Right renal pelvis (tissue), 4 donors: ENCODE results near the gene B4GALT5. TPM values are rescaled to one million over a fixed set of nuclear protein-coding genes. Genes with fewer than 3 reads are reported as not detected.
A peak's percentile ranks its signal among the peaks of the same experiment; 100 is the strongest.

ENCODE experiments used
- DNase-seq, 4 donors: peaks; one replicate each; pipeline ENCODE4 v3.0.0-alpha.2; 2013; ENCODE audit warnings: low read depth in 4 of 4, low spot score in 3 of 4, missing footprints in 1 of 4
- polyA plus RNA-seq, 4 donors: library from polyadenylated mRNA; unstranded; fragments of 120-200 nt; gene quantifications; one replicate each; pipeline ENCODE4 v1.2.1, GENCODE V29; 2013; ENCODE audit not compliant: insufficient read length in 4 of 4

Gene B4GALT5
- polyA plus RNA-seq, 4 donors, result 45.2 to 54.6 (median 51.9) TPM

DNA sequence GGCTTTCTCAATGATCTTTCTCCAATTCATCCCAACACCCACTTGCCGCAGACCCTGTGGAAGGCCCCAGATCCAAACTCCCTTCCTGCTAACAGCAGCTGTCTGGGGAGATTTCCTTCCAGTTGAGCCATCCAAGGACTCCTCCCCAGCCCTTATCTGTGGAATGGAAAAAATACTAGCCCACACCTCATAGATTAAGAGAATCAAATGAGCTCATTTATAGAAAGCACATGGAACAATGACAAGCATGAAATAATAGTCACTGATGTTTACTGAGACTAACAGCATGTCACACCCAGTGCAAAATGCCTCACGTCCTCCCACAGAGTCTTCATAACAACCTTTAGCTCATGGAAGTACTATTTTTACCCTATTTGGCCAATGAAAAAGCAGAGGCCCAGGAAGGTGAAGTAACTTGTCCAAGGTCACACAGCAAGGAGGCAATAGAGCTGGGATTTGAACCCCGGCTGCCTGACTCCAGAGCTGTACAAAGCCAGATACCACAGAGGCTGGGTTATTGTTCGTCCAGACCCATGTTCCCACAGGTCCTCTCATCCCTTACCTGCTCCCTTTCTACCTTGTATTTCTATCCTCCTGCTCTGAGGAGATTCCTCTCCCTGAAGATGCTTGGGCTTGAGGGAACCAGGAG is 122.3 kb downstream of the B4GALT5 start:
- no peak for DNase-seq

DNA sequence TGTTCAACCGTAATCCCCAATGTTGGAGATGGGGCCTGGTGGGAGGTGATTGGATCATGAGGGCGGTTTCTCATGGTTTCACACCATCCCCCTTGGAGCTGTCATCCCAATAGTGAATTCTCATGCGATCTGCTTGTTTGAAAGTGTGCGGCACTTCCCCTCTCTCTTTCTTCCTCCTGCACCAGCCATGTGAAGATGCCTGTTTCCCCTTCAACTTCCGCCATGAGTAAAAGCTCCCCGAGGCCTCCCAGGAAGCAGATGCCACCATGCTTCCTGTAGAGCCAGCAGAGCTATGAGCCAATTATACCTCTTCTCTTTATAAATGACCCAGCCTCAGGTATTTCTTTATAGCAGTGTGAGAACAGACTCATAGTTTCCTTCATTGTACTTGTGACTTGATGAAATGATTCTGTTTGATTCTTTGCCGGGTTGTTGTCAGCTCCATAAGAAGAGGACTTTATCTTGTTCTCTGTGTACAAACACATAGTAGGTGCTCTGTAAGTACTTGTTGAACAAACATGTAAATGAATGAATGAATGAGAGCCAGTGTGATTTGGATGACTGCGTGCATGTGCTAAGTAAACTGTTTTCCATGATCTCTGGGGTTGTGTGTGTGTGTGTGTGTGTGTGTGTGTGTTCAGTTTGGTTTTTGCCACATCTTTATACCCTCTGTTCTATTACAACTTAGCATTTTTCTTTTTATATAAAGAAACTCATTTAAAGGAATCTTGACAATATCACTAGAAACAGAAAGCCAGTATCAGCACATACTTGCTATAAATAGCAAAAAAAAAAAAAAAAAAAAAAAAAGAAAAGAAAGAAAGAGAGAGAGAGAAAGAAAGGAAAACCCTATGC is 123.3 kb downstream of the B4GALT5 start:
- DNase-seq, result no peak

- no peak for DNase-seq
These were observed 123.9 kb downstream of the B4GALT5 start for GRCh38 chr20:49589747-49590146.

DNA sequence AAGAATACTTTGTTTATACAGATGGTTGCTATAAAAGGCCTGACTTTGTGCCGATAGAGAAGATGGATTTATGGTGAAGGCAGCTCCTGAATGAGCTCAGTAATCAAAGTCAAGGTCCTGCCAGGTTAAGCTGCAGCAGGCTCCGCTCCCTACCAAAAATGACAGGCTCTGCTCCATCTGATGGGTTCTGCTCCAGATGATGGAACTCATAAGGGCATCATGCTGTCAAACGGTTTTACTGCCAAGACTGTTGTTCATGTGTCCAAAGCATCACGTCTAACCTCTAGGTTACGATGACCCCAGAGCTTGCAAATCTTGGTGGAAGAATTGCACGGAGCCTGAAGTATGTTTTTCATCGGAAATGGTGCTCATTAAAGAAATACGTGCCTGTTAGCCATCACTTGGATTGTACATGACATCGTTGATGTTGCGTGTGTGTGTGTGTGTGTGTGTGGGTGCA is 126.5 kb downstream of the B4GALT5 start:
- peak in 3 of 4 donors; percentile 68 to 73 (median 72) for DNase-seq

DNA sequence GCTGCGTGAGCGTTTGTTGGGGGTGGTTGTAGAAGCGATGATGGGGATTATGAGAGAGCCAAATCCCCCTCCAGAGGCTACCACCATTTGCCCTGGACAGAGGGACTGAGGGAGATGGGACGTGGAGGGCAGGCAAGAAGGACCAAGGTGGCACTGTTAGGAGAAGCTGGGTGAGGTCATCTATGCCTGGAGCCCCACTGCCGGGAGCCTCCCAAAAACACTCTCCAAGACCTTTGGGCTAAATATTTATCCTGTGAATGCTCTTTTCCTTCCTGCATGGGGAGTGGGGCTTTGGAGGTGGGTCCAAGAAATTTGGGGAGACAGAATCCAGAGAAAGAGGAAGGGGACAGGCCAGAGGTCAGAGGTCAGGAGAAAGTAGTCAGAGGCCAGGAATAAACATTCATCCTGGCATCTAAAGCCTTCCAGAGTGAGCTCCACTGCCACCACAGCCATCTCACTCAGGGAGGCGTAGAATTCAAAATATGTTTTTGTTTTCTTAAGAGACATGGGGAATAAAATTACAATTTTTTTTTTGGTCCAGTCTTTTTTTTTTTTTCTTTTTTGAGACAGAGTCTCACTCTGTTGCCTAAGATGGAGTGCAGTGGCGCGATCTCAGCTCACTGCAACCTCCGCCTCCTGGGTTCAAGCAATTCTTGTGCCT is 128.0 kb downstream of the B4GALT5 start:
- DNase-seq, result no peak

DNA sequence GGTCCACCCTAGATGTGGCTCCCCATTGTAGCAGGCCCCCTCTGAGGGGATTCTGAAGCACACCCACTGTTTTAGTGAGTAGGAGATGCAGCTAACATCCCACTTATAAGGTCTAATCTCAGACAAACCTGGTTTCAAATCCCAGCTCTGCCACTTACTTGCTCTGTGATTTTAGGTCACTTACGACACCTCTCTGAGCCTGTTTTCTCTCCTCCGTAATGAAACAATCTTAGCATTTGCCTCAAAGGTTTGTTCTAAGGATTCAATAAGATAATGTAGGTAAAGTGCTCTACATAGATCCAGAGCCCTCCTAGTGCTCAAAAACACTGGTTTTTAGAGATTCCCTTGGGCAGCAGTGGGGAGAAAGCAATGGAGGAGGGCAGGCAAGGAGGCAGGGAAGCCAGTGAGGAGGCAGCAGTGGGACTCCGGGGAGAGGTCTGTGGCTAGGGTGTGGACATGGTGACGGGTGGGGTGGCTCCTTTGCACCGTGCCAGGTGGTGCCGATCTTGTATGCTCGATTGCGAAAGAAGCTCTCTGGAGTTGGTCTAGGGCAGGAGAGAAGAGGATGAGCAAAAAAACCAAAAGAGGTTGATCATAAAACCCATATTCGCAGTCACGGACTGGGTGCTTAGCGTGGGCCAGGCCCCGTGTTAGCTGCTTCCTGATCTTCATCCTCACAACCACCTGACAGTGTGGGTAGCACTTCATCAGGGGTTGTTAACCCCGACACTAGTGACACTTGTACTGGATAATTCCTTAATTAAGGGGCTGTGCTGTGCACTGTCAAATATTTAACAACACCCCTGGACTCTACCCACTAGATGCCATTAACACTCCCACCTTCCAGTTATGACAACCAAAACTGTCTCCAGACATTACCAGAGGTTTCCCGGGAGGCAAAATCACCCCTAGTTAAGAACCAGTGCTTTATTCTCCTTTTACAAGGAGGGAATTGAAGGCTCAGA is 129.0 kb downstream of the B4GALT5 start:
- no peak for DNase-seq

DNA sequence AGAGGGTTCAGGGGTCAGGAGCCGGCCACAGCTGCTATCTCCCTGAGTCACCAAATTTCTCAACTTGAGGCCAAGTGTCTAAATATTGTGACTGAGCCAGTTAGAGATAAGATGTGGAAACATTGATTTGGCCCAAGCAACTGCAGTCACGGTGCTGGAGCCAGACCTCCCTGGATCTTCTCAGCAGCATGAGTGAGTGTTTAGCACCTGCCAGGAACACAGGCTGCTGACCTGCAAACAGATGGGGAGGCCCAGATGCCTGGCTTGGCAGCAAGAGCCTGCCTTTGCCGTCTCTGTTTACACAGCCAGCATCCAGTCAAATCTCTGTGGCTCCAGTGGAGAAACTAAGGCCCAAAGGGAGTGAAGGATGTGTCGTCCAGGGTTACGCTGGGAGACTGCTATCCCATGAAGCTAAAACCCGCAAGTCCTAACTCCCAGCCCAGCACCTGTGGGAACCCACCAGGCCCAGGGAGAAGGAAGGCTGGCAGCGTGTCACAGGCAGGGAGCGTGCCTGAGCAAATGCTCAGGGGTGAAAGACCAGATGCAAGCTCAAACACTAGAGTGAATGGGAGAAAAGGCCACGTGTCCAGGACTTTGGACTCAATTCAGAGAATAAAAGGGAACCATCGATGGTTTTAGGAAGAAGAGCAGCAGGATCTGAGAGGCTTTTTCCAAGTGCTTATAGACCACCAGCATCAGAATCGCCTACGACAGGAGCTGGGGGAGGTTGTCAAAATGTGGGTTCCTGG is 129.8 kb downstream of the B4GALT5 start:
- no peak for DNase-seq

GRCh38 chr20:49583343-49583668 is 130.4 kb downstream of the B4GALT5 start:
- DNase-seq, result no peak

Other genes with a start within 250 kb of the B4GALT5 start
- gene KCNB1, start 231.2 kb downstream of the B4GALT5 start, polyA plus RNA-seq, result under 1 TPM; 0.39 to 0.53 (median 0.40) TPM
- gene PTGIS, start 145.7 kb downstream of the B4GALT5 start, polyA plus RNA-seq, result 10 to 100 TPM; 28.1 to 35.5 (median 35.2) TPM
- gene SLC9A8, start 99.0 kb upstream of the B4GALT5 start, polyA plus RNA-seq, result 1 to 10 TPM; 8.1 to 9.8 (median 8.7) TPM
- 10 to 100 TPM; 10.4 to 11.6 (median 11.1) TPM for gene SPATA2, start 201.7 kb upstream of the B4GALT5 start, polyA plus RNA-seq
- 10 to 100 TPM; 65.0 to 74.8 (median 71.4) TPM for gene RNF114, start 222.5 kb upstream of the B4GALT5 start, polyA plus RNA-seq